ENCODE measurements around the gene CMTR2. TPM values are rescaled to one million over a fixed set of nuclear protein-coding genes. Genes with fewer than 3 reads are reported as not detected.

The CMTR2 gene
- total and polyA plus RNA-seq, 5 donors from 2014 or later = 12.9 to 34.9 (median 27.0) TPM

- H3K4me1 Mint-ChIP-seq = peaks cover 0 to 7% (median 3%) of the 10 kb centered on the region in 4 donors
- H3K27me3 Mint-ChIP-seq = no peaks in the 10 kb centered on the region
- H3K9me3 Mint-ChIP-seq = peaks cover 0 to 9% (median 4%) of the 10 kb centered on the region in 7 donors
- H3K4me3 Mint-ChIP-seq = no peak overlapping the region
- Histone ChIP-seq H3K4me1 (ENCODE audit: control insufficient read depth, insufficient read depth, low read length, poor library complexity, severe bottlenecking) (no peaks in the 10 kb centered on the region), H3K36me3 (ENCODE audit: control insufficient read depth, insufficient read depth, low read length) (no peaks in the 10 kb centered on the region), H3K27ac (ENCODE audit: insufficient read depth, low read length, poor library complexity, severe bottlenecking) (no peak overlapping the region), H3K27me3 (ENCODE audit: control insufficient read depth, insufficient read depth, low read length) (peaks cover 2% of the 10 kb centered on the region), H3K4me3 (ENCODE audit: low read depth, low read length) (no peak overlapping the region), H3K9me3 (ENCODE audit: control insufficient read depth in 2 of 2, low read length in 2 of 2) (peaks cover 0 to 2% of the 10 kb centered on the region in 2 experiments)
- peaks cover 3% of the 10 kb centered on the region for H3K36me3 Mint-ChIP-seq
- ATAC-seq (ENCODE audit: low read depth in 2 of 2) = no peak
- no peak for DNase-seq
- no peak overlapping the region for H3K27ac Mint-ChIP-seq
These were observed 12.4 kb downstream of the CMTR2 start for GRCh38 chr16:71276589-71277334.

DNA sequence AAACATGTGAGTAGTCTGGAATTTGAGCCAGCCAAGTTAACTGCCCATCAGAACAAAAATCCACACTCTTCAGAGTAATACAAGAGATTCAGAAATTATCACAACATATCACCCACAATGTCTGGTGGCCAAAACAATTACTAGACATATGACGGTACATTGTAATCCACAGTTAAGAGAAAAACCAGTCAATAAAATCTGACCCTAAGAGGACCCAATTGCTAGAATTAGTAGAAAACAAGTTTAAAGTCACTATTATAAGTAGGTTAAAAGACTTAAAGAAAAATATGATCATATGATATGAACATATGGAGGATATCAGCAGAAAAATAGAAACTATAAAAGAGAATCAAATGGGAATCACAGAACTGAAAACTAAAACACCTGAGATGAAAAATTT, 15.8 kb downstream of the CMTR2 start:
- Mint-ChIP-seq H3K36me3 (no peaks in the 10 kb centered on the region), H3K4me1 (no peaks in the 10 kb centered on the region), H3K9me3 (peaks cover 0 to 11% (median 4%) of the 10 kb centered on the region in 7 donors), H3K4me3 (no peak overlapping the region), H3K27me3 (peaks cover 20% of the 10 kb centered on the region), H3K27ac (no peak overlapping the region)
- Histone ChIP-seq H3K4me3 (ENCODE audit: low read depth, low read length) (no peak overlapping the region), H3K36me3 (ENCODE audit: control insufficient read depth, insufficient read depth, low read length) (no peaks in the 10 kb centered on the region), H3K27ac (ENCODE audit: insufficient read depth, low read length, poor library complexity, severe bottlenecking) (no peak overlapping the region), H3K4me1 (ENCODE audit: control insufficient read depth, insufficient read depth, low read length, poor library complexity, severe bottlenecking) (no peaks in the 10 kb centered on the region), H3K27me3 (ENCODE audit: control insufficient read depth, insufficient read depth, low read length) (peaks cover 6% of the 10 kb centered on the region), H3K9me3 (ENCODE audit: control insufficient read depth in 2 of 2, low read length in 2 of 2) (no peaks in the 10 kb centered on the region)
- ATAC-seq (ENCODE audit: low read depth in 2 of 2) (no peak), DNase-seq (no peak)

DNA sequence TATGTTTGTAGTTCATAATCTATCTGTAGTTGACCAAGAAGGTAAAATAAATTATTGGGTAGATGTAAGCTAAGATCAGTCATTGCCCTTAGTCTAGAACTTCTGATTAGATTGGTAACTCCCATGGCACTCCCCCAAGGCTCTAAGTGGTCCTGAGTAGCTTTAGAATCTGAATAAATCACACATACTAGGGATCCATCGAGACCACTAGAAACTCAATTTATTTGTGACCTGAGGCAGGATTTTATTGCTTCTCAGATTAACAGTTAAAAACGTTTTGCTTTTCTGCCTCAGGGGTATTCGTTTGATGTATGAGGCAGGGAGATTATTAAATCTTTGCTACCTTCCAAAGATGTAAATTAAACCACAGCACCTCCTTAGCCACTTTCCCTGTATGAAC, 24.9 kb downstream of the CMTR2 start:
- Histone ChIP-seq H3K4me1 (ENCODE audit: control insufficient read depth, insufficient read depth, low read length, poor library complexity, severe bottlenecking) (no peaks in the 10 kb centered on the region), H3K27ac (ENCODE audit: insufficient read depth, low read length, poor library complexity, severe bottlenecking) (no peak overlapping the region), H3K36me3 (ENCODE audit: control insufficient read depth, insufficient read depth, low read length) (no peaks in the 10 kb centered on the region), H3K9me3 (ENCODE audit: control insufficient read depth in 2 of 2, low read length in 2 of 2) (no peaks in the 10 kb centered on the region), H3K4me3 (ENCODE audit: low read depth, low read length) (no peak overlapping the region), H3K27me3 (ENCODE audit: control insufficient read depth, insufficient read depth, low read length) (peaks cover 7% of the 10 kb centered on the region)
- no peaks in the 10 kb centered on the region for H3K36me3 Mint-ChIP-seq
- DNase-seq = no peak
- no peak overlapping the region for H3K27ac Mint-ChIP-seq
- H3K9me3 Mint-ChIP-seq = peaks cover 0 to 4% (median 2%) of the 10 kb centered on the region in 7 donors
- no peak for ATAC-seq (ENCODE audit: low read depth in 2 of 2)
- peaks cover 39% of the 10 kb centered on the region for H3K27me3 Mint-ChIP-seq
- H3K4me1 Mint-ChIP-seq = no peaks in the 10 kb centered on the region
- no peak overlapping the region for H3K4me3 Mint-ChIP-seq

DNA sequence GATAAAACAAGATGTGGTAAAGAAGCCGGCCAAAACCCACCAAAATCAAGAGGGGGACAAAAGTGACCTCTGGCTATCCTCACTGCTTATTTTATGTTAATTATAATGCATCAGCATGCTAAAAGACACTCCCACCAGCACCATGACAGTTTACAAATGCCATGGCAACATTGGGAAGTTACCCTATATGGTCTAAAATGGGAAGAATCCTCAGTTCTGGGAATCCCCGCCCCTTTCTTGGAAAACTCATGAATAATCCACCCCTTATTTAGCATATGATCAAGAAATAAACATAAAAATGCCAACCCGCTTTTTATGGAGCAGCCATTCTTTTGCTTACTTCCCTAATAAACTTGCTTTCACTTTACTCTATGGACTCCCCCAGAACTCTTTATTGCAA, 25.6 kb downstream of the CMTR2 start:
- no peak overlapping the region for H3K27ac Mint-ChIP-seq
- H3K27me3 Mint-ChIP-seq = peaks cover 40% of the 10 kb centered on the region
- ATAC-seq (ENCODE audit: low read depth in 2 of 2) = no peak

DNA sequence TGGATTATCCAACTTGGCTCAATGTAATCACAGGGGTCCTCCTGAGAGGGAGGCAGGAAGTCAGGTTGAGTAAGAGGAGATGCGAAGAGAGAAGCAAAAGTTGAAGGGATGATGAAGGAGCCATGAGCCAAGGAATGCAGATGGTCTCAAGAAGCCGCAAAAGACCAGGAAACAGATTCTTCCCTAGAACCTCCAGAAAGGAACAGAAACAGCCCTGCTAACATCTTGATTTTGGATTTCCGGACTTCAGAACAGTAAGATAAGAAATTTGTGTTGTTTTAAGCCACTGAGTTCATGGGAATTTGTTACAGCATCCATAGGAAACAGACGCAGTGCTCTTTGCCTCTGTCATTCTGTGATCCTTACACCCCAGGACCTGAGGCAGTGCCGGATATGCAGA, 26.8 kb downstream of the CMTR2 start:
- Mint-ChIP-seq H3K9me3 (peaks cover 0 to 4% (median 0%) of the 10 kb centered on the region in 7 donors), H3K27ac (no peak overlapping the region), H3K36me3 (no peaks in the 10 kb centered on the region), H3K4me1 (no peaks in the 10 kb centered on the region), H3K4me3 (no peak overlapping the region), H3K27me3 (peaks cover 45% of the 10 kb centered on the region)
- Histone ChIP-seq H3K27me3 (ENCODE audit: control insufficient read depth, insufficient read depth, low read length) (peaks cover 8% of the 10 kb centered on the region), H3K27ac (ENCODE audit: insufficient read depth, low read length, poor library complexity, severe bottlenecking) (no peak overlapping the region), H3K36me3 (ENCODE audit: control insufficient read depth, insufficient read depth, low read length) (no peaks in the 10 kb centered on the region), H3K9me3 (ENCODE audit: control insufficient read depth in 2 of 2, low read length in 2 of 2) (no peaks in the 10 kb centered on the region), H3K4me3 (ENCODE audit: low read depth, low read length) (no peak overlapping the region), H3K4me1 (ENCODE audit: control insufficient read depth, insufficient read depth, low read length, poor library complexity, severe bottlenecking) (no peaks in the 10 kb centered on the region)
- DNase-seq (no peak), ATAC-seq (ENCODE audit: low read depth in 2 of 2) (no peak)

More for the DNA sequence above, 25.6 kb downstream of the CMTR2 start:
- H3K9me3 ChIP-seq (ENCODE audit: control insufficient read depth in 2 of 2, low read length in 2 of 2) = no peaks in the 10 kb centered on the region
- H3K4me1 ChIP-seq (ENCODE audit: control insufficient read depth, insufficient read depth, low read length, poor library complexity, severe bottlenecking) = no peaks in the 10 kb centered on the region
- no peaks in the 10 kb centered on the region for H3K36me3 ChIP-seq (ENCODE audit: control insufficient read depth, insufficient read depth, low read length)
- no peak for DNase-seq
- H3K27me3 ChIP-seq (ENCODE audit: control insufficient read depth, insufficient read depth, low read length) = peaks cover 7% of the 10 kb centered on the region
- H3K9me3 Mint-ChIP-seq = peaks cover 0 to 4% (median 0%) of the 10 kb centered on the region in 7 donors
- H3K4me3 ChIP-seq (ENCODE audit: low read depth, low read length) = no peak overlapping the region
- H3K27ac ChIP-seq (ENCODE audit: insufficient read depth, low read length, poor library complexity, severe bottlenecking) = no peak overlapping the region
- H3K4me3 Mint-ChIP-seq = no peak overlapping the region
- no peaks in the 10 kb centered on the region for H3K36me3 Mint-ChIP-seq
- H3K4me1 Mint-ChIP-seq = no peaks in the 10 kb centered on the region

DNA sequence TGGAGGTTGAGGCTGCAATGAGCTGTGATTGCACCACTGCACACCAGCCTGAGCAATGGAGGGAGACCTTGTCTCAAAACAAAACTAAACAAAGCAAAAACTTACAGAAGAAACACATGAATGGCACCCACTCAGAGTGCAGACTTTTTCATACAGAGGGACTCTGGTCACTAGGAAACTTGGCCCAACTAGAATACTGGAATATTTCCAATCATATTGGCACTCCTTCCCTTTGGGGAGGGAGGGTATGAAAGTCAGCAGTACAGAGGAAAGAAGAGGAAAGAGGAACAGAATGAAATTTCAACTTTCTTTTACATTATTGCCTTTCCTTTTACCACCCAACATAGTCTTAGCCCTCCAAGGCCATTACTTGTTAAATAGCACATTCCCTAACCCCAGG, 28.2 kb downstream of the CMTR2 start:
- Histone ChIP-seq H3K27ac (ENCODE audit: insufficient read depth, low read length, poor library complexity, severe bottlenecking) (no peak overlapping the region), H3K4me3 (ENCODE audit: low read depth, low read length) (no peak overlapping the region), H3K36me3 (ENCODE audit: control insufficient read depth, insufficient read depth, low read length) (no peaks in the 10 kb centered on the region), H3K4me1 (ENCODE audit: control insufficient read depth, insufficient read depth, low read length, poor library complexity, severe bottlenecking) (no peaks in the 10 kb centered on the region), H3K27me3 (ENCODE audit: control insufficient read depth, insufficient read depth, low read length) (peaks cover 12% of the 10 kb centered on the region), H3K9me3 (ENCODE audit: control insufficient read depth in 2 of 2, low read length in 2 of 2) (no peaks in the 10 kb centered on the region)
- Mint-ChIP-seq H3K36me3 (no peaks in the 10 kb centered on the region), H3K27ac (no peak overlapping the region), H3K4me1 (no peaks in the 10 kb centered on the region), H3K9me3 (peaks cover 0 to 4% (median 0%) of the 10 kb centered on the region in 7 donors), H3K27me3 (peaks cover 51% of the 10 kb centered on the region), H3K4me3 (no peak overlapping the region)
- ATAC-seq (ENCODE audit: low read depth in 2 of 2) (no peak), DNase-seq (no peak)

- Mint-ChIP-seq H3K27ac (peak overlapping the region in 1 of 3 donors; percentile 1), H3K9me3 (peaks cover 0 to 4% (median 0%) of the 10 kb centered on the region in 7 donors), H3K36me3 (no peaks in the 10 kb centered on the region), H3K4me3 (no peak overlapping the region), H3K4me1 (no peaks in the 10 kb centered on the region), H3K27me3 (peaks cover 46% of the 10 kb centered on the region)
- Histone ChIP-seq H3K27me3 (ENCODE audit: control insufficient read depth, insufficient read depth, low read length) (peaks cover 9% of the 10 kb centered on the region), H3K9me3 (ENCODE audit: control insufficient read depth in 2 of 2, low read length in 2 of 2) (no peaks in the 10 kb centered on the region), H3K4me3 (ENCODE audit: low read depth, low read length) (no peak overlapping the region), H3K4me1 (ENCODE audit: control insufficient read depth, insufficient read depth, low read length, poor library complexity, severe bottlenecking) (no peaks in the 10 kb centered on the region), H3K27ac (ENCODE audit: insufficient read depth, low read length, poor library complexity, severe bottlenecking) (no peak overlapping the region), H3K36me3 (ENCODE audit: control insufficient read depth, insufficient read depth, low read length) (no peaks in the 10 kb centered on the region)
- no peak for ATAC-seq (ENCODE audit: low read depth in 2 of 2)
- no peak for DNase-seq
These were observed 30.1 kb downstream of the CMTR2 start for GRCh38 chr16:71259086-71259485.

DNA sequence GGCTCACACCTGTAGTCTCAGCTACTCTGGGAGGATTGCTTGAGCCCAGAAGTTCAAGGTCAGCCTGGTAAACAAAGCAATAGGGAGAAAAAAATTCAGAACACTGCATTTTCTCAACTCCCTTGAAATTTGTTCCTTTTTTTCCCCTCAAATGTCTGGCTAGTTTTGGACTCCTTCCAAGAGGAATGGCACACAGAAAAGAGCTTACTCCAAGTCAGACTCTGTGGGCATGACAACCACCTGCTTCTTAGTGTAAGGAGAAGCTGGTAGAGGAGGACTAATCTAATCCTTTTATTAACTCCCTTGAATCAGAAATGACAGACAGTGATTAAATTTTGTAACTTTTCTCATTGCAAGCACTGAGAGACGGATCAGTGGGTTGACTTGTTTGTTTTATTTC, 30.8 kb downstream of the CMTR2 start:
- H3K36me3 Mint-ChIP-seq = no peaks in the 10 kb centered on the region
- H3K27ac Mint-ChIP-seq = no peak overlapping the region
- Histone ChIP-seq H3K4me3 (ENCODE audit: low read depth, low read length) (no peak overlapping the region), H3K27ac (ENCODE audit: insufficient read depth, low read length, poor library complexity, severe bottlenecking) (no peak overlapping the region), H3K36me3 (ENCODE audit: control insufficient read depth, insufficient read depth, low read length) (no peaks in the 10 kb centered on the region), H3K27me3 (ENCODE audit: control insufficient read depth, insufficient read depth, low read length) (peaks cover 7% of the 10 kb centered on the region), H3K4me1 (ENCODE audit: control insufficient read depth, insufficient read depth, low read length, poor library complexity, severe bottlenecking) (no peaks in the 10 kb centered on the region), H3K9me3 (ENCODE audit: control insufficient read depth in 2 of 2, low read length in 2 of 2) (no peaks in the 10 kb centered on the region)
- H3K27me3 Mint-ChIP-seq = peaks cover 46% of the 10 kb centered on the region
- H3K4me3 Mint-ChIP-seq = no peak overlapping the region
- ATAC-seq (ENCODE audit: low read depth in 2 of 2) (no peak), DNase-seq (no peak)
- no peaks in the 10 kb centered on the region for H3K4me1 Mint-ChIP-seq
- H3K9me3 Mint-ChIP-seq = peaks cover 0 to 4% (median 0%) of the 10 kb centered on the region in 7 donors

All from CD4-positive, CD25-positive, alpha-beta regulatory T cell (primary cell).